Stimulated activated naive CD8-positive, alpha-beta T cell treated with anti-CD3 and anti-CD28 coated beads, Interleukin-15, Interleukin-2, amounts not matched to agents 100 U/mL and 50 U/mL, for 24 hours (primary cell): ENCODE data around the gene S100A9.
"Not testable (repeated sequence)": the region's sequence is repeated elsewhere in the genome, so short reads cannot be mapped to it uniquely, and the experiment has no call there.

ENCODE experiments used
- ATAC-seq: fragments of 150-1000 bp; cut with Tn5 transposase; one replicate; pipeline ENCODE4 v1.10.0; 2021
- DNase-seq: peaks from one replicate; pipeline ENCODE4 v3.0.0; 2021

The S100A9 gene

GRCh38 chr1:153357853-153358690 is at the start of gene S100A9:
Gene S100A9, plus strand, starts transcription at chr1:153357854. Its CDS starts 430 bp downstream, at chr1:153358284.
- ATAC-seq: no peak
- DNase-seq: no peak

- no peak for DNase-seq
- no peak for ATAC-seq
Observed at GRCh38 chr1:153308540-153308939, 49.1 kb upstream of the S100A9 start.

- ATAC-seq (no peak), DNase-seq (no peak)
Observed at GRCh38 chr1:153309441-153309840, 48.2 kb upstream of the S100A9 start.

- DNase-seq (no peak), ATAC-seq (no peak)
Observed at GRCh38 chr1:153310526-153310925, 47.1 kb upstream of the S100A9 start.

- no peak for DNase-seq
- ATAC-seq: no peak
Observed at GRCh38 chr1:153312570-153313186, 45.0 kb upstream of the S100A9 start, which contains the start of gene PGLYRP3. Gene PGLYRP3, minus strand, starts transcription at chr1:153312952. Its CDS starts 2,287 bp downstream, at chr1:153310665.

- ATAC-seq (no peak), DNase-seq (no peak)
Observed at GRCh38 chr1:153313288-153313687, 44.4 kb upstream of the S100A9 start.

GRCh38 chr1:153314388-153314787 is 43.3 kb upstream of the S100A9 start:
- not testable (repeated sequence) for ATAC-seq, DNase-seq

GRCh38 chr1:153316013-153316412 is 41.6 kb upstream of the S100A9 start:
- DNase-seq: not testable (repeated sequence)

GRCh38 chr1:153318145-153318544 is 39.5 kb upstream of the S100A9 start:
- ATAC-seq: not testable (repeated sequence)

More at GRCh38 chr1:153316013-153316412, 41.6 kb upstream of the S100A9 start:
- not testable (repeated sequence) for ATAC-seq

GRCh38 chr1:153322568-153322967 is 35.1 kb upstream of the S100A9 start:
- no peak for DNase-seq

More at GRCh38 chr1:153318145-153318544, 39.5 kb upstream of the S100A9 start:
- DNase-seq: not testable (repeated sequence)

GRCh38 chr1:153324912-153325311 is 32.7 kb upstream of the S100A9 start:
- DNase-seq: no peak
- ATAC-seq: no peak

More at GRCh38 chr1:153322568-153322967, 35.1 kb upstream of the S100A9 start:
- ATAC-seq: no peak

- no peak for DNase-seq
- ATAC-seq: no peak
Observed at GRCh38 chr1:153333902-153334301, 23.8 kb upstream of the S100A9 start.

- no peak for ATAC-seq
- DNase-seq: no peak
Observed at GRCh38 chr1:153336650-153337049, 21.0 kb upstream of the S100A9 start.

GRCh38 chr1:153337980-153338853 is 19.4 kb upstream of the S100A9 start:
- ATAC-seq (no peak), DNase-seq (no peak)

- DNase-seq (no peak), ATAC-seq (no peak)
Observed at GRCh38 chr1:153339802-153340201, 17.9 kb upstream of the S100A9 start.

GRCh38 chr1:153340356-153340755 is 17.3 kb upstream of the S100A9 start:
- ATAC-seq: no peak
- no peak for DNase-seq

- ATAC-seq (no peak), DNase-seq (no peak)
Observed at GRCh38 chr1:153341431-153341934, 16.2 kb upstream of the S100A9 start.

GRCh38 chr1:153342178-153342577 is 15.5 kb upstream of the S100A9 start:
- no peak for ATAC-seq
- DNase-seq: no peak

GRCh38 chr1:153343040-153343681 is 14.5 kb upstream of the S100A9 start:
- DNase-seq: no peak
- no peak for ATAC-seq

- no peak for ATAC-seq
- DNase-seq: no peak
Observed at GRCh38 chr1:153343811-153344717, 13.6 kb upstream of the S100A9 start.

GRCh38 chr1:153344718-153345025 is 13.0 kb upstream of the S100A9 start:
- no peak for DNase-seq
- no peak for ATAC-seq
